ENCODE data around the gene GABRR2. TPM values are rescaled to one million over a fixed set of nuclear protein-coding genes. Genes with fewer than 3 reads are reported as not detected.
A peak's percentile ranks its signal among the peaks of the same experiment; 100 is the strongest.

GABRR2 gene
- 0.14 and 0.51 TPM in 2 replicates for total RNA-seq

- DNase-seq: no peak
Measured at GRCh38 chr6:89315249-89315885, at the start of gene GABRR2. GABRR2 (minus strand) TSS chr6:89315299; CDS start chr6:89315165, 134 bp downstream.

- DNase-seq: peak; percentile 64
Measured at GRCh38 chr6:89364586-89364985, 49.5 kb upstream of the GABRR2 start.

- DNase-seq: no peak
Measured at GRCh38 chr6:89361171-89361570, 46.1 kb upstream of the GABRR2 start.

GRCh38 chr6:89360415-89360999, 45.4 kb upstream of the GABRR2 start:
- no peak for DNase-seq

GRCh38 chr6:89359561-89359960, 44.5 kb upstream of the GABRR2 start:
- no peak for DNase-seq

GRCh38 chr6:89357390-89357789, 42.3 kb upstream of the GABRR2 start:
- DNase-seq: peak; percentile 67

- DNase-seq: no peak
Measured at GRCh38 chr6:89356642-89357170, 41.6 kb upstream of the GABRR2 start.

GRCh38 chr6:89355511-89356194, 40.6 kb upstream of the GABRR2 start:
- no peak for DNase-seq

- no peak for DNase-seq
Measured at GRCh38 chr6:89353702-89354392, 38.7 kb upstream of the GABRR2 start.

- DNase-seq: no peak
Measured at GRCh38 chr6:89353118-89353556, 38.0 kb upstream of the GABRR2 start.

GRCh38 chr6:89352278-89353117, 37.4 kb upstream of the GABRR2 start, which contains the start of gene UBE2J1:
UBE2J1 (minus strand) TSS chr6:89352722; CDS start chr6:89352569, 153 bp downstream.
- peak; percentile 96 for DNase-seq

- peak; percentile 29 for DNase-seq
Measured at GRCh38 chr6:89351671-89352277, 36.7 kb upstream of the GABRR2 start.

GRCh38 chr6:89350281-89350966, 35.3 kb upstream of the GABRR2 start:
- DNase-seq: peak; percentile 89

GRCh38 chr6:89348372-89348771, 33.3 kb upstream of the GABRR2 start:
- DNase-seq: peak; percentile 19

- DNase-seq: peak; percentile 44
Measured at GRCh38 chr6:89347825-89348224, 32.7 kb upstream of the GABRR2 start.

GRCh38 chr6:89346433-89346832, 31.3 kb upstream of the GABRR2 start:
- no peak for DNase-seq

GRCh38 chr6:89339565-89339964, 24.5 kb upstream of the GABRR2 start:
- no peak for DNase-seq

GRCh38 chr6:89335164-89335563, 20.1 kb upstream of the GABRR2 start:
- DNase-seq: peak; percentile 61

GRCh38 chr6:89330910-89331309, 15.8 kb upstream of the GABRR2 start:
- no peak for DNase-seq

GRCh38 chr6:89328976-89329375, 13.9 kb upstream of the GABRR2 start:
- DNase-seq: no peak

GRCh38 chr6:89324304-89324703, 9.2 kb upstream of the GABRR2 start:
- DNase-seq: no peak

Measured in dermis blood vessel endothelial cell (primary cell).